ENCODE data around the gene SBF1. TPM values are rescaled to one million over a fixed set of nuclear protein-coding genes. Genes with fewer than 3 reads are reported as not detected.

SBF1 gene
- total and polyA plus RNA-seq, 2 of the 13 experiments (the other 11 are each of a cell fraction or from before 2014, with no cell fraction given): 31.7 to 40.9 TPM

DNA sequence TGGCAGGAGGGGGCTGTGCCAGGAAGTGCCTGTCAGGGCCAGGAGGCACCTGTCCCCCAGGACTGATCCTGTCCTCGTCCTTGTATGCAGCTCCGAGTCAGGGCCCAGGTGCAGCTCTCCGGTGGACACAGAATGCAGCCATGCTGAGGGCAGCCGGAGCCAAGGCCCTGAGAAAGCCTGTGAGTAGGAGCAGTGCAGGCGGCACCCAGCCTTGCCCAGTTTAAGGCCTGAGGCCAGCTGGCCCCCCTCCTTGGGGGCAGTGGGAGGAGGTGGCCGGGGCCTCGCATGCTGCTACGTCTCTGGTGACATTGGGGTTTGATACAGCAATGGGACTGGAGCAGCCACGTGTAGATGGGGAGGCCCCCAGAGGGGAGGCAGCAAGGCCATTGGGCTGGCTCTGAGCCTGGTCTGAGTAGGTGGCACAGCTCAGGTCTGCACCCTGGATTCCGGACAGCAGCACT, 34.9 kb downstream of the SBF1 start:
- no peak overlapping the region for H3K4me3 ChIP-seq (replicated peaks in 1 of 3; ENCODE audit: insufficient read depth in 1 of 3, low read depth in 2 of 3, low read length in 3 of 3)
- H3K36me3 ChIP-seq (replicated peaks in 1 of 2; ENCODE audit: control insufficient read depth in 1 of 2, insufficient read depth in 2 of 2, low read length in 2 of 2): peaks cover 49 to 64% of the 10 kb centered on the region in 2 experiments; a peak in 4 of 5 replicates
- H4K20me1 ChIP-seq (ENCODE audit: insufficient read depth, low read length): peaks cover 4% of the 10 kb centered on the region; the same call in 1 of the 2 replicates
- H3K9me3 ChIP-seq (ENCODE audit: low read length): no peaks in the 10 kb centered on the region
- ChIA-PET CTCF (ENCODE audit: low intra/inter-chr PET ratio, low total read pairs) (no interaction called here), POLR2A (no interaction called here)
- intact Hi-C loops (cut with micrococcal nuclease; ENCODE audit: unreplicated experiment) (no loop called here), in situ Hi-C loops (cut with HindIII; ENCODE audit: extremely low pct_ligation_motif_present, low pct_unique_long_range_greater_than_20kb) (no loop called here)
- TF ChIP-seq KDM6A (CRISPR knock-in tag; IDR thresholded peaks at IDR 0.05; ENCODE audit: low read depth) (no peak), KDM5B (CRISPR knock-in tag; IDR thresholded peaks at IDR 0.05; ENCODE audit: borderline replicate concordance) (0 out of 2 replicates have a peak, but pooled peaks have one; percentile 33), KLF6 (CRISPR knock-in tag; IDR thresholded peaks at IDR 0.05) (no peak), ZNF589 (CRISPR knock-in tag; conservative IDR thresholded peaks at IDR 0.05) (no peak), ZNF230 (CRISPR knock-in tag; IDR thresholded peaks at IDR 0.05) (no peak)
- no peak overlapping the region for H2AFZ ChIP-seq (ENCODE audit: low read length)
- ATAC-seq: no peak
- no peak for DNase-seq (ENCODE audit: low spot score)
- no peaks in the 10 kb centered on the region for H3K79me2 ChIP-seq (ENCODE audit: insufficient read depth, low read length)
- H3K9ac ChIP-seq (ENCODE audit: insufficient read depth, low read depth, low read length): no peak overlapping the region
- no peaks in the 10 kb centered on the region for H3K27me3 ChIP-seq (ENCODE audit: control insufficient read depth in 1 of 2, insufficient read depth in 2 of 2, low read length in 2 of 2)
- H3K27ac ChIP-seq (ENCODE audit: extremely low read length, insufficient read depth, low read length): no peak overlapping the region
- H3K4me2 ChIP-seq (ENCODE audit: low read depth, low read length): no peak overlapping the region
- no peaks in the 10 kb centered on the region; the same call in 1 of the 2 replicates for H3K4me1 ChIP-seq (ENCODE audit: insufficient read depth, low read length)
- no peak for FAIRE-seq
- 92% methylated on average over 7 of the region's 10 CpGs for WGBS (ENCODE audit: low lambda C conversion rate)
- no TSS peak for BruUV-seq (replicated peaks)

DNA sequence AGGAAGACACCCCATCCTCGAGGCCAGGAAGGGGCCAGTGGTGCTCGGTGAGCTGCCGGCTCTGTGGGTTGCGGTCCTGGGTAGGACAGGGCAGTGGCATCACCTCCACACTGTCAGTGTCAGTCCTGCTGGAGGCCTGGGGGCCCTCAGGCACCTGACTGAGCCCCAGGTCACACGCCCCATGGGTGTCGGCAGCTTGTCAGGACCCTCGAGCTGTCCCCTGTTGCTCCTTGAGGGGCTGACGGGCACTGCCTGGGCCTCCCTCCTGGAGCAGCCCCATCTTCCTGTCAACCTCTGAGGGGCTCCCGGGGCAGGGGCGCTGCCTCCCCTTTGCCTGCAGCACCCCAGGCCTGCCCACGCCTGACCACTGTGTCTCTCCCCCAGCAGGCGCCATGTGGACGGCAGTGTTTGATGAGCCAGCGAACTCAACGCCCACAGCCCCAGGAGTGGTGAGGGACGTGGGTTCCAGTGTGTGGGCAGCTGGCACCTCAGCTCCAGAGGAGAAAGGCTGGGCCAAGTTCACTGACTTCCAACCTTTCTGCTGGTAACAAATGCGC, 35.4 kb downstream of the SBF1 start:
- Histone ChIP-seq H4K20me1 (ENCODE audit: insufficient read depth, low read length) (0 out of 2 replicates have a peak, but pooled peaks cover 2% of the 10 kb centered on the region), H2AFZ (ENCODE audit: low read length) (no peak overlapping the region), H3K27ac (ENCODE audit: extremely low read length, insufficient read depth, low read length) (no peak overlapping the region), H3K27me3 (ENCODE audit: control insufficient read depth in 1 of 2, insufficient read depth in 2 of 2, low read length in 2 of 2) (no peaks in the 10 kb centered on the region), H3K4me2 (ENCODE audit: low read depth, low read length) (no peak overlapping the region), H3K4me1 (ENCODE audit: insufficient read depth, low read length) (no peaks in the 10 kb centered on the region), H3K9ac (ENCODE audit: insufficient read depth, low read depth, low read length) (no peak overlapping the region), H3K9me3 (ENCODE audit: low read length) (no peaks in the 10 kb centered on the region), H3K4me3 (replicated peaks in 1 of 3; ENCODE audit: insufficient read depth in 1 of 3, low read depth in 2 of 3, low read length in 3 of 3) (no peak overlapping the region), H3K79me2 (ENCODE audit: insufficient read depth, low read length) (no peaks in the 10 kb centered on the region), H3K36me3 (replicated peaks in 1 of 2; ENCODE audit: control insufficient read depth in 1 of 2, insufficient read depth in 2 of 2, low read length in 2 of 2) (peaks cover 49 to 64% of the 10 kb centered on the region in 2 experiments; a peak in 4 of 5 replicates)
- FAIRE-seq: no peak
- no peak for ATAC-seq
- TF ChIP-seq POLR2A (IDR thresholded peaks at IDR 0.05; ENCODE audit: insufficient read depth in 1 of 2, low read depth in 2 of 2, low read length in 2 of 2): 0 out of 4 replicates have a peak, but pooled peaks of 1 of the 2 experiments have one; percentile 8
- TF ChIP-seq ZNF776 (CRISPR knock-in tag; IDR thresholded peaks at IDR 0.05): peak; percentile 39; the same call in 1 of the 2 replicates
- 0 out of 2 replicates have a peak, but pooled peaks have one; percentile 34 for TF ChIP-seq RBFOX2 (IDR thresholded peaks at IDR 0.05; ENCODE audit: low read depth, low read length)
- peak; percentile 40; the same call in 1 of the 2 replicates for TF ChIP-seq NFKB2 (CRISPR knock-in tag; IDR thresholded peaks at IDR 0.05; ENCODE audit: borderline replicate concordance)
- TF ChIP-seq ISL2 (CRISPR knock-in tag; IDR thresholded peaks at IDR 0.05): no peak
- TF ChIP-seq HNRNPK (IDR thresholded peaks at IDR 0.05; ENCODE audit: low read depth, low read length, poor library complexity, severe bottlenecking): no peak
- peak; percentile 77 for TF ChIP-seq AGO2 (optimal IDR thresholded peaks at IDR 0.05; ENCODE audit: low read depth, low read length)
- TF ChIP-seq ZNF367 (CRISPR knock-in tag; IDR thresholded peaks at IDR 0.05; ENCODE audit: borderline replicate concordance): no peak
- TF ChIP-seq RBM22 (optimal IDR thresholded peaks at IDR 0.05; ENCODE audit: low read length): peak; percentile 32
- TF ChIP-seq ZNF546 (CRISPR knock-in tag; conservative IDR thresholded peaks at IDR 0.05): no peak
- CTCF ChIA-PET (ENCODE audit: low intra/inter-chr PET ratio, low total read pairs): no interaction called here
- intact Hi-C loops (cut with micrococcal nuclease; ENCODE audit: unreplicated experiment) (no loop called here), in situ Hi-C loops (cut with HindIII; ENCODE audit: extremely low pct_ligation_motif_present, low pct_unique_long_range_greater_than_20kb) (no loop called here)
- DNase-seq (ENCODE audit: low spot score): no peak
- POLR2A ChIA-PET: no interaction called here
- WGBS (ENCODE audit: low lambda C conversion rate): 90% methylated on average over 9 of the region's 17 CpGs
- no TSS peak for BruUV-seq (replicated peaks)

All from HepG2 (cell line).